ENCODE results near the gene BAG3.

BAG3 gene

DNA sequence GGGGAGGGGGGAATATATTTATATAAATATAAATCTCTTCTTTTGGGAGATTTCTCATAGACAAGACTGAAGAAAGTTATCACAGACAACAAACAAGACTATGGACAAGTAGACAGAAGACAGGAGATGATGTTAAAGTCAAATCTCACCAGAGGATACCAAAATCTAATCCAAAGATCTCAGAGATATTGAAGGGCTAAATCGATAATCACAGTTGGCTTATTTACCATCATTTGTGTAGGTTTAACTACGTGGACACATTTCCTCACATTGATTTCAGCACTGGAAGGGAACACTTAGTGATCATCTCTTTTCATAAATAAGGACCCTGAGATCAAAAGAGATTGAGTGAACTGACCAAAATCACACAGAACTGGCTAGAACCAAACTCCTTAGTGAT, 72.0 kb downstream of the BAG3 start:
- H3K4me3 ChIP-seq (ENCODE audit: low read length), result no peak overlapping the region
- H3K9me3 ChIP-seq (ENCODE audit: low read length), result peaks cover 2% of the 10 kb centered on the region
- H2AFZ ChIP-seq (ENCODE audit: low read depth, low read length), result no peak overlapping the region
- H3K27me3 ChIP-seq (ENCODE audit: insufficient read depth, low read length), result no peaks in the 10 kb centered on the region
- H3K36me3 ChIP-seq (ENCODE audit: insufficient read depth, low read length), result no peaks in the 10 kb centered on the region
- peaks cover 24% of the 10 kb centered on the region for H3K4me1 ChIP-seq (ENCODE audit: insufficient read depth, low read length)

DNA sequence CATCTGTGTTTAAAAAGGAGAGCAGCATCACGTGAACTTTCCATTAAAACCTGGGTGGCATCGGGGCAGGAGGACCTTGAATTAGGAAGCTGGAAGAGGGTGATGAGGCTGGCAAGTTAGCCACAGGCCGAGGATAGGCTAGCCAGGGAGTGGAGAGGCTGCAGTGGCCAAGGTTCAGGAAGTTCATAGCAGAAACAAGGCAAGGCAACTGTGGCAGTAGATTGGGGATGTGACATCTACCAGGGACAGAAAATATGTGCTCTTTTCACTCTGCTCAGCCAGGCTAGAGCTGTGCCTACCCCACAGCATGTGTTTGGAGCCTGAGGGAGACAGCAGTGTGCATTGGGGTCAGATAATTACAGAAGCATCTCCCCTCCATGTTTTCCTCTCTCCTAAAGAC, 72.4 kb downstream of the BAG3 start:
- peaks cover 27% of the 10 kb centered on the region for H3K4me1 ChIP-seq (ENCODE audit: insufficient read depth, low read length)

DNA sequence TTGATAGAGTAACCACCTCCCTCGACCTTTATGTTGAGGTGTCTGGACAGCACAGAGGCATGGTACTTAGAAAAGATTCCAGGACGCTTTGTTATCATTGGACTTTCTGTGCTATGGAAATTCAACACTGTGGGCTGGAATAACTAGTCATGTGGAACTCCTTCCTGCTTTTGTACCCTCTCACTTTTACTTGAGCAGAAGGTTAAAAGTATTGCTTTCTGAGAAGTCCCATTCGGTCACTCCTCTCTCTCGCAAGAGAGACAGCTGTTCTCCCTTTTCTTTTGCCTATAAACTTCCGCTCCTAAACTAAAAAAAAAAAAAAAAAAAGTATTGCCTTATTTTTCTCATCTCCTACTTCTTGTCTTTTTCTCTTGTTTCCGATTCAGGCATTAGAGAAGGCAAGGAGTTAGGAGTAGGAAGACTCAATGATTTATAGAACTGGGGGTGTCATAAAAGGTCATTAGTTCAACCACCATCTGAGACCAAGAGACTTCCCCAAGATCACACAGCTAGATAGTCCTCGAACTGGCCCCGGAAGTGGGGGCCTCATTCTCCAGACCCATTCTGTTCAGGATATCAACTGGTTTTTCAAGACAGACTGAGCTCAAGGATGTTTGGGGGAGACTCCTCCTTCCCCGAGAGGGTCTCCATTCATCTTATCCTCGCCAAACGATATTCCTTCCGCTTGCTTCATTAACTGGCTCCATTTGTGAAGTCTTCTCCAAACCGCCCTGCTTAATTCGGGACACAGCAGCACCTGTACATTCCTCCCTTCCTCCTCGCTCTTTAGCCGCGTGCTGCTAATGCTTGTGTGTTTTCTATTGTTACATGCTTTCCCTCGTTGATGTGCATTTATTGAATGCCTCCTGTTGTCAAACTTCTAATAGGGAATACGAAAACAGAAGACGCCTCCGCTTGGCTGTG, 73.7 kb downstream of the BAG3 start:
- H3K4me3 ChIP-seq (ENCODE audit: low read length), result peak overlapping the region; percentile 57

More for the DNA sequence above, 72.4 kb downstream of the BAG3 start:
- peaks cover 2% of the 10 kb centered on the region for H3K9me3 ChIP-seq (ENCODE audit: low read length)
- no peaks in the 10 kb centered on the region for H3K36me3 ChIP-seq (ENCODE audit: insufficient read depth, low read length)
- no peak overlapping the region for H2AFZ ChIP-seq (ENCODE audit: low read depth, low read length)
- H3K4me3 ChIP-seq (ENCODE audit: low read length), result no peak overlapping the region
- H3K27me3 ChIP-seq (ENCODE audit: insufficient read depth, low read length), result no peaks in the 10 kb centered on the region

DNA sequence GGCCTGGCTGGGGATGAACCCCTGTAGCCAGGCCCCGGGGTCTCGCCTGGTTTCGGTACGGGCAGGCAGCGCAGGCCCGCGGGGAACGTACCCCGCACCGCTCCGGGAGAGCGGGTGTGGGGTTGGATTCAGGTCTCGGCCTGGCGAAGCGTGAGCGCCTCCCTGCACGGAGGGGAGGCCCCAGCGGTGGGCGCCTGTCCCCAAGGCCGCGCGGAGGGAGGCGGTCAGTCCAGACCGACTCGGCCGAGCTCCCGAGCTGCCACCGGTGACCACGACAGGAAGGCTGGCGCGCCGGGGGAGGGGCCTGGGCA, 74.3 kb downstream of the BAG3 start:
- Histone ChIP-seq H2AFZ (ENCODE audit: low read depth, low read length) (peak overlapping the region; percentile 76), H3K27me3 (ENCODE audit: insufficient read depth, low read length) (no peaks in the 10 kb centered on the region), H3K36me3 (ENCODE audit: insufficient read depth, low read length) (no peaks in the 10 kb centered on the region), H3K4me1 (ENCODE audit: insufficient read depth, low read length) (peaks cover 28% of the 10 kb centered on the region), H3K9me3 (ENCODE audit: low read length) (peaks cover 2% of the 10 kb centered on the region), H3K4me3 (ENCODE audit: low read length) (peak overlapping the region; percentile 57)

More for the DNA sequence above, 73.7 kb downstream of the BAG3 start:
- peak overlapping the region; percentile 76 for H2AFZ ChIP-seq (ENCODE audit: low read depth, low read length)
- peaks cover 2% of the 10 kb centered on the region for H3K9me3 ChIP-seq (ENCODE audit: low read length)
- no peaks in the 10 kb centered on the region for H3K36me3 ChIP-seq (ENCODE audit: insufficient read depth, low read length)
- H3K4me1 ChIP-seq (ENCODE audit: insufficient read depth, low read length), result peaks cover 28% of the 10 kb centered on the region
- no peaks in the 10 kb centered on the region for H3K27me3 ChIP-seq (ENCODE audit: insufficient read depth, low read length)

DNA sequence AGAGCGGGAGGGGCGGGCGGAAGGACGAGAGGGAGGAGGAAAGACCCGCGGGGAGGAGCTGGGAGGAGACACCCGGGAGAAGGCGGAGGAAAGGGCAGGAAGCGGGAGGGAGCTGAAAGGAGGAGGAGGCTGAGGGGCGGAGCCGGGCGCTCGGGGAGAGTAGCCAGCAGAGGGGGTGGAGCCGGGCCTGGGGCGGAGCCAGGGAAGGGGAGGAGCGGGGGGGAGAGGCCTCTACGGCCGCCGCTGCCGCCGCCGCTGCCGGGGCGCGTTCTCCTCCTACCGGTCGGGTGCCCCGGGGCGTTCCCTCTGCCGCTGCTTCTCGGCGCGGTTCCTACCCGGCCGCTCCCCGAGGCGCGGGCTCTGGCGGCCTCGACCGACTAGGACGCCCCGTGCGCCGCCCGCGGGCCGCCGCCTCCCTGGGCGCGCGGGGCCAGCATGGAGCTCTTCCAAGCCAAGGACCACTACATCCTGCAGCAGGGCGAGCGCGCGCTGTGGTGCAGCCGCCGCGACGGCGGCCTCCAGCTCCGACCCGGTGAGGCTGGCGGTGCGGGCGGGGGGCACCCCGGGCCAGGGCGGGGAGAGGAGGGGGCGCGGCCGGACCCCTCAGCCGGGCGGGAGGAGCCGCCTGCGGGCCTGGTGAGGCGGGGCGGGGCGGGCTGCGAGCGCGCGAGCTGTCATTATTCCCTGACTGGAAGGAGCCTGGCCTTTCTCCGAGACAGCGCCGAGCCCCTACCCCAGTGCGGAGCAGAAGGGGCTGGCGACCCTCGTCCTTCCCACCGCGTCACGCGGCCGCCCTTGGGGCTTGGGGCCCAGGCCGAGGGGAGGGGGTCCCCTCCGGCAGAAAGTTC, 74.9 kb downstream of the BAG3 start, which contains the start of gene INPP5F:
Gene INPP5F (plus strand): TSS at position 223 of the 848 bp plus-strand sequence. CDS start 213 bp downstream, at position 436.
- H2AFZ ChIP-seq (ENCODE audit: low read depth, low read length), result peak within 1 kb of the TSS; percentile 76
- H3K27me3 ChIP-seq (ENCODE audit: insufficient read depth, low read length), result no peaks in the 10 kb centered on the region
- H3K36me3 ChIP-seq (ENCODE audit: insufficient read depth, low read length), result no peaks in the 10 kb centered on the region
- H3K9me3 ChIP-seq (ENCODE audit: low read length), result no peaks in the 10 kb centered on the region
- peak within 1 kb of the TSS; percentile 57 for H3K4me3 ChIP-seq (ENCODE audit: low read length)
- peaks cover 28% of the 10 kb centered on the region for H3K4me1 ChIP-seq (ENCODE audit: insufficient read depth, low read length)

DNA sequence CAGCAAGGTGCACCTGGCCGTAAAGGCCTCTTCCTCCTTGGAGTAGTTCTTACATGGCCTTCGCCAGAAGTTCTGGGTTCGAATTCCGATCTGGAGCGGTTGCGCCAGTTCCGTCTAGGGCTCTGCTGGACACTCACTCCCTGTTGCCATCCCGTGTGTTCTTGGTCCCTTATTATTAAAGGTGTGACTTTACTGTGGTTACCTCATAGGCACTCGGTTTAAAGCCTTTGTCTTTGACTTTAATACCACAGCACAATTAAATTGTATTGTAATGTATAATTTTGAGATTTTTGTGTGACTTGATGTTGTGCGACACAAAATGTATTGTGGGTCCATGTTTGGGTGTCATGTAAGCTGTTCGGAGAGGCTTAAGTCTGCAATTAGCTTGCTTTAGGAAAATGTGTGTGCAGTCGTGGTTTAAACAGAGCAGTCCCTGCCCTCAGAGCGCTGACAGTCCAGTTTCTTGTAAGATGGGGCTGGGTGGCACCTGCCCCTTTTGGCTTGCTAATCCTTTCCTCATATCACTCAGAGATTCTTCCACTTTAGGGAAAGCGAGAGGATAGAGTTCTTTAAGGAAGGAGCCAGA, 75.6 kb downstream of the BAG3 start:
- Histone ChIP-seq H3K4me3 (ENCODE audit: low read length) (peak overlapping the region; percentile 57), H3K36me3 (ENCODE audit: insufficient read depth, low read length) (no peaks in the 10 kb centered on the region), H3K4me1 (ENCODE audit: insufficient read depth, low read length) (peaks cover 28% of the 10 kb centered on the region), H3K9me3 (ENCODE audit: low read length) (no peaks in the 10 kb centered on the region), H2AFZ (ENCODE audit: low read depth, low read length) (peak overlapping the region; percentile 41), H3K27me3 (ENCODE audit: insufficient read depth, low read length) (no peaks in the 10 kb centered on the region)

All from neuron (in vitro differentiated cells).